ENCODE results near the gene ACSF2. TPM values are rescaled to one million over a fixed set of nuclear protein-coding genes. Genes with fewer than 3 reads are reported as not detected.
"Not testable (repeated sequence)": the region's sequence is repeated elsewhere in the genome, so short reads cannot be mapped to it uniquely, and the experiment has no call there.

The ACSF2 gene
- total and polyA plus RNA-seq, 2 donors from 2014 or later: 44.4 to 404 TPM

DNA sequence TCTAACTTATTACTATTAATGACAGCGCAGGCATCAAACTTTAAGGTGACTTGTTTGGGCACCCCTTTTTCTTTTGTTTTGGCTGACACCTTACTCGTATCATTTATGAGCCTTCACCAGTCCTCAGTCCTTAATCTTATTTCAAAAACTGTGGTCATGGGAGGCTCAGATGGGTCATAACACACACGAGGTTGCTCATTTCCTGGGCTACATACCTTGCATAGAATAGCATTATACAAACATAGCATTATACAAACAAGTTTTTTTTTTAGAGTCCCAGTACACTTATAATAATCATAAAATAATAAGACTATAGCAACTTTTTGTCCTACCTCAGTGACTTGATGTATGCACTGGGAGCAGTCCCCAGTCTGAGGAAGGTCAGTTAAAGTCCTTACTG is 11.2 kb upstream of the ACSF2 start:
- Histone ChIP-seq H3K36me3 (ENCODE audit: control insufficient read depth in 2 of 3, insufficient read depth in 3 of 3, low read length in 3 of 3) (no peaks in the 10 kb centered on the region), H3K27ac (ENCODE audit: low read depth in 2 of 2, low read length in 2 of 2) (no peak overlapping the region), H3K4me1 (ENCODE audit: control insufficient read depth in 2 of 3, insufficient read depth in 2 of 3, low read depth in 1 of 3, low read length in 3 of 3) (no peaks in the 10 kb centered on the region), H3K27me3 (ENCODE audit: control insufficient read depth, insufficient read depth, low read length) (no peaks in the 10 kb centered on the region), H3K9me3 (ENCODE audit: control insufficient read depth in 2 of 3, insufficient read depth in 1 of 3, low read length in 3 of 3) (no peaks in the 10 kb centered on the region), H3K9ac (ENCODE audit: low read length in 3 of 3) (no peak overlapping the region), H3K4me3 (ENCODE audit: low read length in 3 of 3) (no peak overlapping the region)
- FAIRE-seq: no peak
- TF ChIP-seq CTCF (IDR thresholded peaks at IDR 0.05; ENCODE audit: borderline replicate concordance, extremely low read depth, insufficient read depth): no peak
- DNase-seq: no peak
- intact Hi-C loops (cut with DNase I): no loop called here

DNA sequence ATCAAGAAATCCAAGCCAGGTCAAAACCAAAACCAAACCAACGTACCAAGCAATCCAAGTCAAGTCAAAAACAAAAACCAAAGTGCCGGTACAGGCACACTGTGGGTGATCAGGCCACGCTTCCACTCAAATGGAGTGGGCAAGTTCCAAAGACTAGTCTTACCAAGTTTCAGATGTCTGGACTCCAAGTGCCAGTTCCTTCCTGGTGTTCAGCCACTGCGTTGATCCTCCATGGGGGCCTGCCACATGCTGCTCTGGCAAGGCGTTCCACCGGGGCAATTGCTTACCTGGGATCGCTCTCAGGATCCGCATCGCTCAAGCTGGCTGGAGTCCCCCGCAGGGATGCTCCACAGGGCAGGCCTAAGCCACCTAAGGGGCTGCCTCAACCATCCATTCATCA is 6.4 kb upstream of the ACSF2 start:
- H3K27ac ChIP-seq (ENCODE audit: low read depth in 2 of 2, low read length in 2 of 2); H3K9me3 ChIP-seq (ENCODE audit: control insufficient read depth in 2 of 3, insufficient read depth in 1 of 3, low read length in 3 of 3); intact Hi-C loops (cut with DNase I); H3K4me1 ChIP-seq (ENCODE audit: control insufficient read depth in 2 of 3, insufficient read depth in 2 of 3, low read depth in 1 of 3, low read length in 3 of 3); H3K4me3 ChIP-seq (ENCODE audit: low read length in 3 of 3); H3K27me3 ChIP-seq (ENCODE audit: control insufficient read depth, insufficient read depth, low read length); DNase-seq; FAIRE-seq; H3K36me3 ChIP-seq (ENCODE audit: control insufficient read depth in 2 of 3, insufficient read depth in 3 of 3, low read length in 3 of 3); H3K9ac ChIP-seq (ENCODE audit: low read length in 3 of 3): not testable (repeated sequence)

GRCh38 chr17:50420419-50421112 is 5.5 kb upstream of the ACSF2 start:
- FAIRE-seq (no peak), DNase-seq (no peak)
- H3K36me3 ChIP-seq (ENCODE audit: control insufficient read depth in 2 of 3, insufficient read depth in 3 of 3, low read length in 3 of 3): no peaks in the 10 kb centered on the region
- peaks cover 0 to 7% (median 6%) of the 10 kb centered on the region in 3 donors for H3K4me1 ChIP-seq (ENCODE audit: control insufficient read depth in 2 of 3, insufficient read depth in 2 of 3, low read depth in 1 of 3, low read length in 3 of 3)
- peak overlapping the region in 1 of 3 donors; percentile 48 for H3K4me3 ChIP-seq (ENCODE audit: low read length in 3 of 3)
- intact Hi-C loops (cut with DNase I): no loop called here
- TF ChIP-seq CTCF (IDR thresholded peaks at IDR 0.05; ENCODE audit: borderline replicate concordance, extremely low read depth, insufficient read depth): no peak
- H3K27me3 ChIP-seq (ENCODE audit: control insufficient read depth, insufficient read depth, low read length): no peaks in the 10 kb centered on the region
- H3K9me3 ChIP-seq (ENCODE audit: control insufficient read depth in 2 of 3, insufficient read depth in 1 of 3, low read length in 3 of 3): no peaks in the 10 kb centered on the region
- no peak overlapping the region for H3K9ac ChIP-seq (ENCODE audit: low read length in 3 of 3)
- H3K27ac ChIP-seq (ENCODE audit: low read depth in 2 of 2, low read length in 2 of 2): peak overlapping the region; percentile 67 to 73

DNA sequence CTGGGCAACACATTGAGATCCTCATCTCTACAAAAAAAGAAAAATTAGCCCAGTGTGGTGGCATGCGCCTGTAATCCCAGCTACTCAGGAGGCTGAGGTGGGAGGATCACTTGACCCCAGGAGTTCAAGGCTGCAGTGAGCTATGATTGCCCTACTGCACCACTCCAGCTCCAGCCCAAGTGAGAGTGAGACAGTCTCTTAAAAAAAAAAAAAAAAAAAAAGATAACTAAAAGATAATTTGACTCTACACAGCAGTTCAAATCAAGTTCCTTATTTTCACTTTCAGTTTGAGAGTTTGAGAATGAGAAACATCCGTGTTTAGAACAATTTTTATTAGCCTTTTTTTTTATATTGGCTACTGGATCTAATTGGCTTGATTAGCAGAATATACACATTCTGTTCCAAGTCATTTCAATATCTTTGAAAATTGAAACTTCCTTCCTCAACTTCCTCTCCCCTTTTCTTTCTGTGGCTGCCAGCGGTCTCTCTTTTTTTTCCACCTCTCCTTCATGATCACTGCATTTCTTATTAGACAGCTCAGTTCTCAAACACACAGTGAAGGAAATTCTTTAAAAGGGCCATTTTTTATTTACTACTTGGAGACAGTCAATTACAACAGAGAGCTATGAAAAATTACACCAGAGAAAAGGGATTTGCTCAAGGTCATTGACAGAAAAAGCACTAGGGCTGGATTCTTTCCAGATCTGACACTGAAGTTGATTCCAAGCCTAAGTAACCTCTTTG is 4.5 kb upstream of the ACSF2 start:
- TF ChIP-seq CTCF (IDR thresholded peaks at IDR 0.05; ENCODE audit: borderline replicate concordance, extremely low read depth, insufficient read depth): no peak
- Histone ChIP-seq H3K9me3 (ENCODE audit: control insufficient read depth in 2 of 3, insufficient read depth in 1 of 3, low read length in 3 of 3) (no peaks in the 10 kb centered on the region), H3K9ac (ENCODE audit: low read length in 3 of 3) (no peak overlapping the region), H3K27ac (ENCODE audit: low read depth in 2 of 2, low read length in 2 of 2) (peak overlapping the region; percentile 67 to 77), H3K4me1 (ENCODE audit: control insufficient read depth in 2 of 3, insufficient read depth in 2 of 3, low read depth in 1 of 3, low read length in 3 of 3) (peaks cover 0 to 8% (median 7%) of the 10 kb centered on the region in 3 donors), H3K27me3 (ENCODE audit: control insufficient read depth, insufficient read depth, low read length) (no peaks in the 10 kb centered on the region), H3K36me3 (ENCODE audit: control insufficient read depth in 2 of 3, insufficient read depth in 3 of 3, low read length in 3 of 3) (no peaks in the 10 kb centered on the region), H3K4me3 (ENCODE audit: low read length in 3 of 3) (peak overlapping the region; percentile 2 to 48 (median 38))
- intact Hi-C loops (cut with DNase I): no loop called here
- FAIRE-seq: no peak
- peak in 2 of 5 donors; percentile 21 to 49 for DNase-seq

All from kidney (tissue), 14 donors.